MM.1S (cell line): ENCODE results near the gene COQ6.

Experiments used
- DNase-seq: peaks from one replicate; pipeline ENCODE4 v3.0.0-alpha.2; 2015
- H2AFZ ChIP-seq: fragments of 300-600 bp; sonication (generic); 2 replicates; pipeline ENCODE4 v1.6.0; 2016; ENCODE audit warnings: antibody characterized with exemption, low read length
- H3F3A ChIP-seq: fragments of 300-600 bp; sonication (generic); 2 replicates; pipeline ENCODE4 v1.6.1; 2016; ENCODE audit warnings: mild to moderate bottlenecking, antibody characterized with exemption, low read length, moderate library complexity, mixed read lengths; ENCODE audit not compliant: insufficient read depth
- H3K27ac ChIP-seq: fragments of 300-600 bp; sonication (generic); 2 replicates; pipeline ENCODE4 v1.5.1; 2016; ENCODE audit warnings: mild to moderate bottlenecking, low read length
- H3K27me3 ChIP-seq: fragments of 300-600 bp; sonication (generic); replicated peaks from 2 replicates; pipeline ENCODE4 v1.6.0; 2016; ENCODE audit warnings: low read length; ENCODE audit not compliant: insufficient read depth
- H3K36me3 ChIP-seq: fragments of 300-600 bp; sonication (generic); replicated peaks from 2 replicates; pipeline ENCODE4 v1.6.1; 2016; ENCODE audit warnings: mild to moderate bottlenecking, low read length, mixed read lengths; ENCODE audit not compliant: insufficient read depth
- H3K4me1 ChIP-seq: fragments of 300-600 bp; sonication (generic); 2 replicates; pipeline ENCODE4 v1.6.1; 2016; ENCODE audit warnings: low read length, mixed read lengths
- H3K4me2 ChIP-seq: fragments of 300-600 bp; sonication (generic); 2 replicates; pipeline ENCODE4 v1.6.0; 2016; ENCODE audit warnings: low read depth, low read length
- H3K4me3 ChIP-seq: fragments of 300-600 bp; sonication (generic); 2 replicates; pipeline ENCODE4 v1.5.1; 2016; ENCODE audit warnings: low read length, mixed read lengths
- H3K79me2 ChIP-seq: fragments of 300-600 bp; sonication (generic); 2 replicates; pipeline ENCODE4 v1.6.1; 2016; ENCODE audit warnings: mixed run types, low read length, mixed read lengths
- H3K9ac ChIP-seq: fragments of 300-600 bp; sonication (generic); 2 replicates; pipeline ENCODE4 v1.6.1; 2016; ENCODE audit warnings: low read length, mixed read lengths
- H3K9me2 ChIP-seq: fragments of 300-600 bp; sonication (generic); replicated peaks from 2 replicates; pipeline ENCODE4 v1.6.1; 2016; ENCODE audit warnings: mild to moderate bottlenecking, low read length, mixed read lengths; ENCODE audit not compliant: insufficient read depth
- H3K9me3 ChIP-seq: fragments of 300-600 bp; sonication (generic); replicated peaks from 2 replicates; pipeline ENCODE4 v1.6.1; 2016; ENCODE audit warnings: mild to moderate bottlenecking, low read length, mixed read lengths; ENCODE audit not compliant: insufficient read depth
- H4K20me1 ChIP-seq: fragments of 300-600 bp; sonication (generic); 2 replicates; pipeline ENCODE4 v1.6.1; 2016; ENCODE audit warnings: mild to moderate bottlenecking, low read length, moderate library complexity, mixed read lengths; ENCODE audit not compliant: insufficient read depth
- CTCF ChIP-seq: fragments of 300-600 bp; sonication (generic); IDR thresholded peaks from 2 replicates; pipeline ENCODE4 v1.5.1; 2016; ENCODE audit warnings: antibody characterized with exemption, low read length, mixed read lengths
- EZH2 ChIP-seq: fragments of 300-600 bp; sonication (generic); optimal IDR thresholded peaks from 2 replicates; pipeline ENCODE3; 2017; ENCODE audit warnings: low read depth, mild to moderate bottlenecking, antibody characterized with exemption, low read length, mixed read lengths
- EZH2phosphoT487 ChIP-seq: fragments of 300-600 bp; sonication (generic); IDR thresholded peaks from 2 replicates; pipeline ENCODE4 v1.6.1; 2018; ENCODE audit warnings: antibody characterized with exemption, low read length

The COQ6 gene

GRCh38 chr14:73958591-73958990, 8.5 kb downstream of the COQ6 start:
- no peaks in the 10 kb centered on the region for H3K4me1 ChIP-seq
- no peaks in the 10 kb centered on the region for H3K9me3 ChIP-seq
- H3K9me2 ChIP-seq: no peaks in the 10 kb centered on the region
- H3K36me3 ChIP-seq: no peaks in the 10 kb centered on the region
- no peak overlapping the region for H3K27ac ChIP-seq
- TF ChIP-seq EZH2phosphoT487: no peak
- no peak for TF ChIP-seq EZH2
- no peak for TF ChIP-seq CTCF
- no peak overlapping the region for H3K4me3 ChIP-seq
- H3K4me2 ChIP-seq: no peak overlapping the region
- H3K79me2 ChIP-seq: no peaks in the 10 kb centered on the region
- DNase-seq: no peak
- no peaks in the 10 kb centered on the region for H4K20me1 ChIP-seq
- H2AFZ ChIP-seq: no peak overlapping the region
- no peaks in the 10 kb centered on the region for H3F3A ChIP-seq
- H3K9ac ChIP-seq: no peak overlapping the region
- no peaks in the 10 kb centered on the region for H3K27me3 ChIP-seq

- Histone ChIP-seq H3K79me2 (no peaks in the 10 kb centered on the region), H3F3A (no peaks in the 10 kb centered on the region), H3K9ac (no peak overlapping the region), H3K9me2 (no peaks in the 10 kb centered on the region), H3K4me2 (no peak overlapping the region), H3K4me1 (no peaks in the 10 kb centered on the region), H3K9me3 (no peaks in the 10 kb centered on the region), H3K27me3 (no peaks in the 10 kb centered on the region), H4K20me1 (no peaks in the 10 kb centered on the region), H3K36me3 (no peaks in the 10 kb centered on the region), H3K4me3 (no peak overlapping the region), H3K27ac (no peak overlapping the region), H2AFZ (no peak overlapping the region)
- no peak for DNase-seq
- TF ChIP-seq EZH2 (no peak), CTCF (no peak), EZH2phosphoT487 (no peak)
Measured at GRCh38 chr14:73961192-73961591, 11.1 kb downstream of the COQ6 start.

- H3K27ac ChIP-seq: no peak overlapping the region
- H3K79me2 ChIP-seq: no peaks in the 10 kb centered on the region
- no peaks in the 10 kb centered on the region for H3K9me3 ChIP-seq
- H3K4me1 ChIP-seq: no peaks in the 10 kb centered on the region
- no peaks in the 10 kb centered on the region for H4K20me1 ChIP-seq
- H3K4me3 ChIP-seq: no peak overlapping the region
- H3K4me2 ChIP-seq: no peak overlapping the region
- H3F3A ChIP-seq: no peaks in the 10 kb centered on the region
- H3K27me3 ChIP-seq: no peaks in the 10 kb centered on the region
- H2AFZ ChIP-seq: no peak overlapping the region
- DNase-seq: no peak
- H3K9me2 ChIP-seq: no peaks in the 10 kb centered on the region
- H3K36me3 ChIP-seq: no peaks in the 10 kb centered on the region
- no peak overlapping the region for H3K9ac ChIP-seq
- TF ChIP-seq EZH2phosphoT487: no peak
- TF ChIP-seq EZH2: no peak
Measured at GRCh38 chr14:73965216-73965615, 15.1 kb downstream of the COQ6 start.

- H2AFZ ChIP-seq: no peak overlapping the region
- H3K4me2 ChIP-seq: no peak overlapping the region
- H3F3A ChIP-seq: no peaks in the 10 kb centered on the region
- no peaks in the 10 kb centered on the region for H3K27me3 ChIP-seq
- no peaks in the 10 kb centered on the region for H3K79me2 ChIP-seq
- DNase-seq: no peak
- no peaks in the 10 kb centered on the region for H3K9me2 ChIP-seq
- H3K36me3 ChIP-seq: no peaks in the 10 kb centered on the region
- no peak overlapping the region for H3K9ac ChIP-seq
- TF ChIP-seq EZH2phosphoT487 (no peak), CTCF (no peak), EZH2 (no peak)
- H3K4me1 ChIP-seq: no peaks in the 10 kb centered on the region
- no peak overlapping the region for H3K4me3 ChIP-seq
- H3K9me3 ChIP-seq: no peaks in the 10 kb centered on the region
- H4K20me1 ChIP-seq: no peaks in the 10 kb centered on the region
- no peak overlapping the region for H3K27ac ChIP-seq
Measured at GRCh38 chr14:73968885-73969284, 18.8 kb downstream of the COQ6 start.
